DMS79 treated with DMSO at 0.1 percent for 48 hours (cell line): ENCODE results near the gene ITPR2.

Experiments
- DNase-seq: peaks from one replicate; lab custom pipeline; 2025; lab: John Stamatoyannopoulos, UW

Gene ITPR2

GRCh38 chr12:26821212-26821701 is 11.7 kb downstream of the ITPR2 start:
- DNase-seq = no peak

- DNase-seq = no peak
Measured at GRCh38 chr12:26818636-26819035, 14.4 kb downstream of the ITPR2 start.

GRCh38 chr12:26818201-26818600 is 14.8 kb downstream of the ITPR2 start:
- DNase-seq = no peak

- DNase-seq = no peak
Measured at GRCh38 chr12:26817183-26817591, 15.8 kb downstream of the ITPR2 start.

- DNase-seq = no peak
Measured at GRCh38 chr12:26813812-26814211, 19.2 kb downstream of the ITPR2 start.

- DNase-seq = no peak
Measured at GRCh38 chr12:26810330-26810729, 22.7 kb downstream of the ITPR2 start.

- no peak for DNase-seq
Measured at GRCh38 chr12:26809611-26810285, 23.2 kb downstream of the ITPR2 start.

- no peak for DNase-seq
Measured at GRCh38 chr12:26808766-26809476, 24.1 kb downstream of the ITPR2 start.

GRCh38 chr12:26807292-26807691 is 25.7 kb downstream of the ITPR2 start:
- no peak for DNase-seq

GRCh38 chr12:26806556-26806955 is 26.4 kb downstream of the ITPR2 start:
- DNase-seq = no peak

- DNase-seq = no peak
Measured at GRCh38 chr12:26805401-26805971, 27.5 kb downstream of the ITPR2 start.

GRCh38 chr12:26803552-26803951 is 29.4 kb downstream of the ITPR2 start:
- DNase-seq = no peak

GRCh38 chr12:26801486-26801885 is 31.5 kb downstream of the ITPR2 start:
- DNase-seq = no peak

- no peak for DNase-seq
Measured at GRCh38 chr12:26800858-26801257, 32.1 kb downstream of the ITPR2 start.

GRCh38 chr12:26800347-26800746 is 32.6 kb downstream of the ITPR2 start:
- no peak for DNase-seq

- DNase-seq = no peak
Measured at GRCh38 chr12:26799741-26800140, 33.3 kb downstream of the ITPR2 start.

GRCh38 chr12:26798640-26799039 is 34.4 kb downstream of the ITPR2 start:
- no peak for DNase-seq

GRCh38 chr12:26798023-26798422 is 35.0 kb downstream of the ITPR2 start:
- no peak for DNase-seq

GRCh38 chr12:26795910-26796309 is 37.1 kb downstream of the ITPR2 start:
- no peak for DNase-seq

- no peak for DNase-seq
Measured at GRCh38 chr12:26791301-26791791, 41.6 kb downstream of the ITPR2 start.

GRCh38 chr12:26790645-26790994 is 42.4 kb downstream of the ITPR2 start:
- no peak for DNase-seq

GRCh38 chr12:26789731-26790644 is 43.0 kb downstream of the ITPR2 start:
- DNase-seq = no peak
